PC-9 (cell line): ENCODE measurements around the gene POU3F1. TPM values are rescaled to one million over a fixed set of nuclear protein-coding genes. Genes with fewer than 3 reads are reported as not detected.
A peak's percentile ranks its signal among the peaks of the same experiment; 100 is the strongest.

Source experiments
- BruUV-seq: library from RNA; stranded (reverse); fragments of 400-500 nt; replicated peaks from 2 replicates; lab custom pipeline; 2021; lab: Mats Ljungman, UMichigan
- CTCF ChIA-PET: fragments of 300-600 bp; sonication (Branson Sonifier 250); formaldehyde crosslinking; loops from one replicate; lab custom pipeline; 2022; ENCODE audit warnings: antibody characterized with exemption; lab: Charles Lee
- POLR2A ChIA-PET: fragments of 300-600 bp; sonication (Branson Sonifier 250); formaldehyde crosslinking; loops from one replicate; lab custom pipeline; 2022; ENCODE audit warnings: antibody characterized with exemption; ENCODE audit not compliant: unreplicated experiment; lab: Charles Lee
- DNase-seq, 2 experiments: peaks; one replicate each; pipeline versions ENCODE4 v3.0.0 to v3.0.0-alpha.2; 2015 to 2022; ENCODE audit warnings: mixed read lengths in 1 of 2
- H2AFZ ChIP-seq: fragments of 200-600 bp; sonication (generic); 2 replicates; pipeline ENCODE4 v1.8.1; 2017; ENCODE audit warnings: antibody characterized with exemption
- H3F3A ChIP-seq: fragments of 200-600 bp; sonication (generic); 2 replicates; pipeline ENCODE4 v1.8.1; 2017; ENCODE audit warnings: antibody characterized with exemption, mild to moderate bottlenecking, low read depth; ENCODE audit not compliant: insufficient read depth
- H3K27ac ChIP-seq: fragments of 200-600 bp; sonication (generic); 2 replicates; pipeline ENCODE4 v1.6.1; 2016; ENCODE audit warnings: mixed run types
- H3K27me3 ChIP-seq: fragments of 200-600 bp; sonication (generic); 2 replicates; pipeline ENCODE4 v1.6.1; 2016; ENCODE audit warnings: low read depth, mixed run types; ENCODE audit not compliant: insufficient read depth
- H3K36me3 ChIP-seq: fragments of 200-600 bp; sonication (generic); 2 replicates; pipeline ENCODE4 v1.6.1; 2016; ENCODE audit warnings: low read depth, mixed run types
- H3K4me1 ChIP-seq: fragments of 200-600 bp; sonication (generic); replicated peaks from 2 replicates; pipeline ENCODE4 v1.6.1; 2016; ENCODE audit warnings: mixed run types; ENCODE audit not compliant: insufficient read depth
- H3K4me2 ChIP-seq: fragments of 200-600 bp; sonication (generic); 2 replicates; pipeline ENCODE4 v1.6.1; 2017; ENCODE audit warnings: mixed run types
- H3K4me3 ChIP-seq: fragments of 200-600 bp; sonication (generic); 2 replicates; pipeline ENCODE4 v1.6.1; 2016; ENCODE audit warnings: mixed run types
- H3K79me2 ChIP-seq: fragments of 200-600 bp; sonication (generic); 2 replicates; pipeline ENCODE4 v1.6.1; 2017; ENCODE audit warnings: low read depth, mixed run types
- H3K9me2 ChIP-seq: fragments of 200-600 bp; sonication (generic); 2 replicates; pipeline ENCODE4 v1.8.1; 2017; ENCODE audit warnings: mild to moderate bottlenecking; ENCODE audit not compliant: insufficient read depth
- H3K9me3 ChIP-seq: fragments of 200-600 bp; sonication (generic); 2 replicates; pipeline ENCODE4 v1.8.1; 2016; ENCODE audit warnings: low read depth; ENCODE audit not compliant: insufficient read depth
- H4K20me1 ChIP-seq: fragments of 200-600 bp; sonication (generic); 2 replicates; pipeline ENCODE4 v1.8.1; 2017; ENCODE audit not compliant: insufficient read depth
- CTCF ChIP-seq: fragments of 200-600 bp; sonication (generic); conservative IDR thresholded peaks from 2 replicates; pipeline ENCODE4 v1.6.1; 2017; ENCODE audit warnings: mixed run types, antibody characterized with exemption, mild to moderate bottlenecking, moderate library complexity
- EZH2 ChIP-seq: fragments of 200-600 bp; sonication (generic); IDR thresholded peaks from 2 replicates; pipeline ENCODE4 v1.8.0; 2017; ENCODE audit warnings: antibody characterized with exemption, low read depth
- intact Hi-C: fragments of 100-400 bp; cut with micrococcal nuclease; formaldehyde crosslinking; loops from one replicate; pipeline ENCODE4 v1.10.0; 2022; ENCODE audit not compliant: unreplicated experiment
- total RNA-seq: library from RNA; stranded (reverse); gene quantifications from 2 replicates; pipeline ENCODE4 v1.2.3, GENCODE V29; 2021

POU3F1 gene
- total RNA-seq, 1 experiment from 2014 or later, result not detected

DNA sequence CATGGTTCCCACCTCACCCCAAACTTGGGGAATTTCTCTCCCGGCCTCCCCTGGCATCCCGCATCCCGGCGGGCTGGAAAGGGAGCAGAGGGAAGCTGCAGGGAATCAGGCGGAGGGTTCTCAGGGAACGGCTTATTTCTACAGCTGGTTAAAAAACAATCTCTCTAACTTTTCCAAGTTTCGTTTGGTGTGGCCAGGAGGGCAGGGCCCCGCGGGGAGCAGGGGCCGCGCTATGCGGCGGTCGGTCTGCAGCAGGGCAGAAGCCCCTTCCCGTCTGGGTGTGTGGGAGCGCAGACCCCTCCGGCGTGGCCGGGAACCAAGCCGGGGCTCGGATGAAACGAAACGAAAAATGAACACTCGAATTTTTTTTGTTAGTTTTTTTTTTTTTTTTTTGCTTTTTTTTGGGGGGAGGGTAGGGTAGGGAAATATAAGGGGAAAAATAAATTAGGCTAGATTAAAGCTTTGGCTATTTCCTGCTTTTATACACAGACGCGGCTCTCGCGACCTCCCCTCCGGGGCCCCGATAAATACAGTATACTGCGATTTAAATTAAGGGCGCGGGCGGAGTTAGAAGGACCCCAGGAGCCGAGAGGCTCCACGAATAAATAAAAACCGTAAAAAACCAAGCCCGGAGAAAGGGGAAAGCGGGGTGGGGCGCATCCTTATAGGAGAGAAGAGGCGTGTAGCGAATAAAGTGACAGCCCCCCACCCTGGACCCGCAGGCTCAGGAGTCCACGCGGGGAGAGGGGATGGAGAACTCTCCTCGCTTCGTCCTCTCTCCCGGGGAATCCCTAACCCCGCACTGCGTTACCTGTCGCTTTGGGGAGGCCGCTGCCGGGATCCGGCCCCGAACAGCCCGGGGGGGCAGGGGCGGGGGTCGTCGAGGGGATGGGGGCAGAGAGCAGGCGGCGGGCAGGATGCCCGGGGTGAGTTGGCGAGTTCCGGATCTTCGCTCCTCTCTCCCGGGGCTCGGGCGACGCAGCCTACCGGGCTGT is 2.1 kb downstream of the POU3F1 start:
- no TSS peak for BruUV-seq
- H3K4me2 ChIP-seq, result peak overlapping the region; percentile 31; the same call in 1 of the 2 replicates
- peaks cover 9% of the 10 kb centered on the region; the same call in 1 of the 2 replicates for H3K27me3 ChIP-seq
- H3K79me2 ChIP-seq, result no peaks in the 10 kb centered on the region
- no peak overlapping the region for H2AFZ ChIP-seq
- no peaks in the 10 kb centered on the region for H3K36me3 ChIP-seq
- POLR2A ChIA-PET, result interaction anchor here (0.6 kb wide), 1 partner anchor 816 kb away, joined by 3 read pairs; no protein-coding TSS in a partner anchor
- CTCF ChIA-PET, result no interaction called here
- no peak overlapping the region for H3K4me3 ChIP-seq
- H4K20me1 ChIP-seq, result no peaks in the 10 kb centered on the region
- no peaks in the 10 kb centered on the region for H3F3A ChIP-seq
- no peaks in the 10 kb centered on the region for H3K4me1 ChIP-seq
- intact Hi-C loops, result loop anchor here (5.0 to 10.0 kb wide), 2 partner anchors 108 to 360 kb away; no protein-coding TSS in a partner anchor
- no peaks in the 10 kb centered on the region for H3K9me2 ChIP-seq
- no peak overlapping the region for H3K27ac ChIP-seq
- TF ChIP-seq EZH2, result no peak
- TF ChIP-seq CTCF, result no peak
- DNase-seq, result no peak
- H3K9me3 ChIP-seq, result no peaks in the 10 kb centered on the region

- intact Hi-C loops, result loop anchor here (5.0 to 10.0 kb wide), 2 partner anchors 109 to 362 kb away; no protein-coding TSS in a partner anchor
- no peaks in the 10 kb centered on the region for H3K79me2 ChIP-seq
- H3K27ac ChIP-seq, result no peak overlapping the region
- BruUV-seq, result no TSS peak
- H3K27me3 ChIP-seq, result peaks cover 6% of the 10 kb centered on the region; the same call in 1 of the 2 replicates
- no peaks in the 10 kb centered on the region for H3K4me1 ChIP-seq
- no peak overlapping the region for H2AFZ ChIP-seq
- H3F3A ChIP-seq, result no peaks in the 10 kb centered on the region
- CTCF ChIA-PET, result interaction anchor here (0.7 kb wide), 1 partner anchor 1311 kb away, joined by 3 read pairs; no protein-coding TSS in a partner anchor
- H3K4me3 ChIP-seq, result no peak overlapping the region
- POLR2A ChIA-PET, result no interaction called here
- H3K4me2 ChIP-seq, result no peak overlapping the region
- DNase-seq, result no peak
- no peaks in the 10 kb centered on the region for H4K20me1 ChIP-seq
- TF ChIP-seq EZH2 (no peak), CTCF (no peak)
- H3K36me3 ChIP-seq, result no peaks in the 10 kb centered on the region
- no peaks in the 10 kb centered on the region for H3K9me3 ChIP-seq
- H3K9me2 ChIP-seq, result no peaks in the 10 kb centered on the region
These were observed 3.4 kb downstream of the POU3F1 start for GRCh38 chr1:38043036-38043747.
